ENCODE data around the gene C5. TPM values are rescaled to one million over a fixed set of nuclear protein-coding genes. Genes with fewer than 3 reads are reported as not detected.

Gene C5
- total and polyA plus RNA-seq, 2 experiments from 2014 or later, result 0.31 TPM; not detected in 1

GRCh38 chr9:120902569-120903535 is 147.2 kb downstream of the C5 start:
- DNase-seq (ENCODE audit: low spot score) (no peak), ATAC-seq (no peak)
- H3K27ac Mint-ChIP-seq, result no peak overlapping the region
- peaks cover 5% of the 10 kb centered on the region; the same call in 1 of the 3 replicates for H3K4me1 Mint-ChIP-seq
- Histone ChIP-seq H3K36me3 (ENCODE audit: insufficient read depth) (no peaks in the 10 kb centered on the region), H3K27me3 (ENCODE audit: insufficient read depth) (no peaks in the 10 kb centered on the region), H3F3A (replicated peaks; ENCODE audit: low read depth) (no peaks in the 10 kb centered on the region), H2AFZ (no peak overlapping the region), H4K20me1 (replicated peaks; ENCODE audit: insufficient read depth) (no peaks in the 10 kb centered on the region), H3K27ac (ENCODE audit: low read depth) (no peak overlapping the region), H3K79me2 (replicated peaks; ENCODE audit: insufficient read depth) (no peaks in the 10 kb centered on the region), H3K9me2 (ENCODE audit: insufficient read depth) (no peaks in the 10 kb centered on the region), H3K4me1 (ENCODE audit: insufficient read depth) (no peaks in the 10 kb centered on the region), H3K4me3 (no peak overlapping the region), H3K4me2 (no peak overlapping the region)
- TF ChIP-seq ZNF114 (CRISPR knock-in tag; IDR thresholded peaks at IDR 0.05) (no peak), EZH2phosphoT487 (IDR thresholded peaks at IDR 0.05; ENCODE audit: unreplicated experiment) (no peak), EZH2 (IDR thresholded peaks at IDR 0.05; ENCODE audit: low read depth, unreplicated experiment) (no peak), STAT1 (IDR thresholded peaks at IDR 0.05; ENCODE audit: unreplicated experiment) (no peak), JUNB (IDR thresholded peaks at IDR 0.05; ENCODE audit: unreplicated experiment) (no peak), CTCF (conservative IDR thresholded peaks at IDR 0.05; ENCODE audit: low read depth in 2 of 2) (no peak), NANOG (IDR thresholded peaks at IDR 0.05; ENCODE audit: borderline replicate concordance) (no peak), ZNF331 (CRISPR knock-in tag; IDR thresholded peaks at IDR 0.05; ENCODE audit: low read depth) (no peak), POLR2AphosphoS5 (IDR thresholded peaks at IDR 0.05; ENCODE audit: low read depth) (no peak)
- peaks cover 13% of the 10 kb centered on the region for H3K27me3 Mint-ChIP-seq (ENCODE audit: insufficient read depth, low read depth, poor library complexity)
- no peaks in the 10 kb centered on the region for H3K9me3 Mint-ChIP-seq
- H3K4me3 Mint-ChIP-seq, result no peak overlapping the region
- H3K36me3 Mint-ChIP-seq (ENCODE audit: low read depth), result no peaks in the 10 kb centered on the region

Other genes with a start within 250 kb of the C5 start
- gene PSMD5, start 207.4 kb downstream of the C5 start, total RNA-seq (2014; rRNA removed; shearing (Covaris generic)), result 40.5 and 49.4 TPM in 2 replicates
- gene PSMD5, start 207.4 kb downstream of the C5 start, polyA plus RNA-seq (2016; fragmentation: Nextera tagmentation; extraction: Ambion mirVana), result 21.9 and 23.9 TPM in 2 replicates
- 31.0 and 33.7 TPM in 2 replicates for gene PHF19, start 173.1 kb downstream of the C5 start, total RNA-seq (2014; rRNA removed; shearing (Covaris generic))
- 13.1 and 16.8 TPM in 2 replicates for gene PHF19, start 173.1 kb downstream of the C5 start, polyA plus RNA-seq (2016; fragmentation: Nextera tagmentation; extraction: Ambion mirVana)
- 1.0 and 1.4 TPM in 2 replicates for gene TRAF1, start 123.5 kb downstream of the C5 start, total RNA-seq (2014; rRNA removed; shearing (Covaris generic))
- 0.39 and 0.63 TPM in 2 replicates for gene TRAF1, start 123.5 kb downstream of the C5 start, polyA plus RNA-seq (2016; fragmentation: Nextera tagmentation; extraction: Ambion mirVana)
- 9.2 and 15.3 TPM in 2 replicates for gene CNTRL, start 24.7 kb upstream of the C5 start, total RNA-seq (2014; rRNA removed; shearing (Covaris generic))
- gene CNTRL, start 24.7 kb upstream of the C5 start, polyA plus RNA-seq (2016; fragmentation: Nextera tagmentation; extraction: Ambion mirVana), result 6.4 and 11.7 TPM in 2 replicates
- 29.7 and 31.0 TPM in 2 replicates for gene RAB14, start 151.6 kb upstream of the C5 start, total RNA-seq (2014; rRNA removed; shearing (Covaris generic))
- 21.1 and 22.8 TPM in 2 replicates for gene RAB14, start 151.6 kb upstream of the C5 start, polyA plus RNA-seq (2016; fragmentation: Nextera tagmentation; extraction: Ambion mirVana)
- gene GSN, start 217.9 kb upstream of the C5 start, total RNA-seq (2014; rRNA removed; shearing (Covaris generic)), result 85.7 and 101 TPM in 2 replicates
- gene GSN, start 217.9 kb upstream of the C5 start, polyA plus RNA-seq (2016; fragmentation: Nextera tagmentation; extraction: Ambion mirVana), result 30.2 and 38.3 TPM in 2 replicates

Data from GM23338 (cell line).